ENCODE measurements around the gene P2RX4.
A peak's percentile ranks its signal among the peaks of the same experiment; 100 is the strongest.

The P2RX4 gene

DNA sequence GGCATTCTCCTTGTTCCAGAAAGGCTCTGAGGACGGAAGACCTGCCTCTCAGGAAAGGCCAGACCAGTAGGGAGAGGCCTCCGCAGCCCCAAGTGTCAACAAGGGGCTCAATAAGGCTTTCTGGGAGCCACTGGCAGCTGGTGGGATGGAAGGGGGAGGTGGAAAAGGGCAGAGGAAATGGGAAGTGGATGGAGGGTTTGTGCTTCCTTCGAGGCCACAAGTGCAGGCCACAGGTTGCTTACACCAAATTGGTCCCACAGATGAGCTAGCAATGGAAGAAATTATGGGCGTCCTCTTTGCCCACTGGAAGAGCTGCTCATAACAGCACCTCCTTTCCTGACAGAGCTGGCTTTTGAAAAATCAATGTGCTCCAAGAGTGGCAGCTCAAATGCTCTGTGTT is 28.2 kb downstream of the P2RX4 start:
- Histone ChIP-seq H3K27me3 (ENCODE audit: control insufficient read depth in 1 of 2, insufficient read depth in 2 of 2, low read length in 2 of 2) (no peaks in the 10 kb centered on the region), H3K9me3 (ENCODE audit: low read length) (no peaks in the 10 kb centered on the region), H3K9ac (ENCODE audit: low read length) (no peak overlapping the region), H3K36me3 (ENCODE audit: insufficient read depth, low read length) (peaks cover 11% of the 10 kb centered on the region), H3K27ac (ENCODE audit: low read depth, low read length) (peak overlapping the region; percentile 31), H3K4me3 (ENCODE audit: low read depth in 1 of 2, low read length in 2 of 2) (no peak overlapping the region), H3K4me1 (ENCODE audit: insufficient read depth, low read length) (peaks cover 39% of the 10 kb centered on the region)

DNA sequence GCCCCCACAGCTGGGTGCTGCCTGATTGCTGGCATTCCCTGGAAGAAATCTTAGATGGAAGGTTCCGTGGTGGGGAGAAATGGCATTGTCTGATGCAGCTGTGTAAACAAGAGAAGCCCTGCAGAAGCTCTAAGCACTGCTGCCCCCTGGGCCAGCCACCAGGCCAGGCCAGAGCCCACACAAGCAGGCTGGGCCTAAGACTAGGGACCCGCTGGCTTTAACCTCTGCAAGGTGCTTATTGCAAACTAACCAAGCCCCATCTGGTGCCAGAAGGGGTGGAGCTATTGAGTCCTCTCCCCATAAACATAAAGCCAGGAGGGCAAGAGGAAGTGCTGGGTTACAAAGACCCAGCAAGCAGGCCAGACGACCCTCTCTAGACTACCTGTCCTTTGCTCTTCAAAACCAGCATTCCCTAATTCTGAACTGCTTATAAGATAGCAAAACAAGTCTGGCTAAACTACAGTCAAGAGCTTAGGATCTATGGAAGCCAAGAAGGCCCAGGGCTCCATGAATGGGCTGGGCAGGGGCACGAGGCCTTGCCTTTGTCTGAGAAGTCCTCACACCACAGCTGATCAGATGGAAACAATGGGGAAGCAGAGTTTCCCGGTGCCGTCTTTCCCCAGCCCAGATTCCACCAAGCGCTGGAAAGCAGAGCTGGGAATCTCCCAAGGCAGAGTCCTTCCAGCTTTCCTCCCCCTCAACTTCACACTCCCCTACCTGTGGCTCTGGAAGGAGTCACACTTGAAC is 28.8 kb downstream of the P2RX4 start:
- Histone ChIP-seq H3K27me3 (ENCODE audit: control insufficient read depth in 1 of 2, insufficient read depth in 2 of 2, low read length in 2 of 2) (no peaks in the 10 kb centered on the region), H3K9ac (ENCODE audit: low read length) (no peak overlapping the region), H3K9me3 (ENCODE audit: low read length) (no peaks in the 10 kb centered on the region), H3K36me3 (ENCODE audit: insufficient read depth, low read length) (peaks cover 6% of the 10 kb centered on the region), H3K27ac (ENCODE audit: low read depth, low read length) (peak overlapping the region; percentile 85), H3K4me1 (ENCODE audit: insufficient read depth, low read length) (peaks cover 39% of the 10 kb centered on the region), H3K4me3 (ENCODE audit: low read depth in 1 of 2, low read length in 2 of 2) (peak overlapping the region in 1 of 2 donors; percentile 8)

DNA sequence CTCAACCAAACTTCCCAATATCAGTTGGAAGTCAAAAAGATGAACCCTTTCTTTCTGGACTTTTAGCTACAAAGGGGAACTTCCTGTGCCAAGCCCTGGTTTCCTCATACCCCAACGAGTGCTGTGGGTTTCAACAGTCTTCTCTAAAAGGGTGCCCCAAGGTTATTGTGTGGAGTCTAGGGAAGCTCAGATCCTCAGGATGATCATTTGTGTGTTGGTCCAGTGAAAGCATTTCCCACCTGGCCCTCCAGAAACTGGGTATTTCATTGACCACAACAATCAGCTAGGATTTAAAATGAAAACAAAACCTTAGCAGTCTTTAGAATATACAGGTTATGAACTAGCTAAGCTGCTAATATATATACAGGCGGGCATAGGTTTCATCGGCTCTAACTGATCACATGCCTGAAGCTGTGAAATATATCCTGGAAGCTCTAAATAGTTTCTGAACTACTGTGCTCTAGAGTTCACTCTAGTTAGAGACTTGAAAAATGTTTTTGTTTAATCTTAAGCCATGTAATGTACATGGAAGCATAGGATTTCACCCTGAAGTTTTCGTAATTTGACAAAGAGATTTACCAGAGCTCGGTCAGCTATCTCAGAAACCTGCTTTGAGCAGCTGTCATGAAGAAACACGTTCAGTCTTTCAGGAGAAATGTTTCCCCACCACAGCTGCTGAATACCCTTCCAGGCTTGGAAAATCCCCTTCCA is 29.6 kb downstream of the P2RX4 start:
- Histone ChIP-seq H3K9ac (ENCODE audit: low read length) (peak overlapping the region; percentile 14), H3K4me1 (ENCODE audit: insufficient read depth, low read length) (peaks cover 39% of the 10 kb centered on the region), H3K9me3 (ENCODE audit: low read length) (no peaks in the 10 kb centered on the region), H3K4me3 (ENCODE audit: low read depth in 1 of 2, low read length in 2 of 2) (peak overlapping the region in 1 of 2 donors; percentile 30), H3K36me3 (ENCODE audit: insufficient read depth, low read length) (peaks cover 5% of the 10 kb centered on the region), H3K27ac (ENCODE audit: low read depth, low read length) (peak overlapping the region; percentile 85), H3K27me3 (ENCODE audit: control insufficient read depth in 1 of 2, insufficient read depth in 2 of 2, low read length in 2 of 2) (no peaks in the 10 kb centered on the region)

DNA sequence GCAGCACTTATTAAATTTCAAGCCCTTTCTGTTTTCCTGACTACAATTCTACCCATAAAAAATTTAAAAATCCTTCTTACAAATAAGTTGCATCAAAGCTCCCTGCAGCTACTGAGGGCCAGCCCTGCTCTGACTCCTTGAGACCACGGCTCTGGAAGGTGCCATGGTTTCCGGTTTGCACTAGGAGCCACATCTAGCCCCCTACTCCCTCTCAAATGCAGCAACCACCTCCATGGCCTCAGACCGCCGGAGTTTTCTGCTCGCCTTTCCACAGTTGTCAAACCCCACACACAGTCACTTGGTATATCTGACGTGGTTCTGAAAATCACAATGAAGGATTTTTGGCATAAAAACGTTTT is 30.1 kb downstream of the P2RX4 start:
- Histone ChIP-seq H3K9me3 (ENCODE audit: low read length) (no peaks in the 10 kb centered on the region), H3K4me1 (ENCODE audit: insufficient read depth, low read length) (peaks cover 39% of the 10 kb centered on the region), H3K27me3 (ENCODE audit: control insufficient read depth in 1 of 2, insufficient read depth in 2 of 2, low read length in 2 of 2) (no peaks in the 10 kb centered on the region), H3K27ac (ENCODE audit: low read depth, low read length) (peak overlapping the region; percentile 85), H3K9ac (ENCODE audit: low read length) (peak overlapping the region; percentile 14), H3K36me3 (ENCODE audit: insufficient read depth, low read length) (peaks cover 5% of the 10 kb centered on the region), H3K4me3 (ENCODE audit: low read depth in 1 of 2, low read length in 2 of 2) (peak overlapping the region in 1 of 2 donors; percentile 30)

DNA sequence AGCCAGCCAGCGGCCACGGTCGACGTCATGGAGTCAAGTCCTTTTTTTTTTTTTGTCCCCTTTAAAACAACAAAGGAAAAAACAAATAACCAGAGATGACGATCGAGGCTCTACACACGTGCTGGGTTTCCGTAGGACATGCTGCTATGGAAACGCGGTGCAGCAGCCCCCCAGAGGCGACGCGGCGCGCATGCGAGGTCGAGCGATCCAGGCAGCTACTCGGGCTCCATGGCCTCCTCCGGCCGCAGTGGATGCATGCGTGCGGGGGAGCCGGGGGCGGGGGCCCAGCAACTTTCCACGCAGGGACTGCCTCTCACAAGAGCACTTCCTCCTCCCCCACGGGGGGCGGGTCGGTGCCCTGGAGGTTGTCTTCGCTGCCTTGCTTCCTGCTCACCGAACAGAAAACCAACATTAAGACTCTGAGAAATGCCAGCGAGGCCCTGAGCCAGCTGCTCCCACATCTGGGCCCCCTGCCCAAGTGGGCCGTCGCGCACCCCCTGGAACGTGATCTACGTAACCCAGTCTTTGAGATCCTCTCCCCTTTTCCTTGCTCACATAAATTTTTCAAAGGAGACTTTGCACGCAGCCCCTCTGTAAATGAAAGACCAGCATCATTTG is 30.7 kb downstream of the P2RX4 start:
- H3K9ac ChIP-seq (ENCODE audit: low read length), result peak overlapping the region; percentile 42
- peaks cover 5% of the 10 kb centered on the region for H3K36me3 ChIP-seq (ENCODE audit: insufficient read depth, low read length)
- H3K4me3 ChIP-seq (ENCODE audit: low read depth in 1 of 2, low read length in 2 of 2), result peak overlapping the region; percentile 2 to 30
- H3K27me3 ChIP-seq (ENCODE audit: control insufficient read depth in 1 of 2, insufficient read depth in 2 of 2, low read length in 2 of 2), result no peaks in the 10 kb centered on the region
- no peaks in the 10 kb centered on the region for H3K9me3 ChIP-seq (ENCODE audit: low read length)
- H3K27ac ChIP-seq (ENCODE audit: low read depth, low read length), result peak overlapping the region; percentile 85
- H3K4me1 ChIP-seq (ENCODE audit: insufficient read depth, low read length), result peaks cover 39% of the 10 kb centered on the region

DNA sequence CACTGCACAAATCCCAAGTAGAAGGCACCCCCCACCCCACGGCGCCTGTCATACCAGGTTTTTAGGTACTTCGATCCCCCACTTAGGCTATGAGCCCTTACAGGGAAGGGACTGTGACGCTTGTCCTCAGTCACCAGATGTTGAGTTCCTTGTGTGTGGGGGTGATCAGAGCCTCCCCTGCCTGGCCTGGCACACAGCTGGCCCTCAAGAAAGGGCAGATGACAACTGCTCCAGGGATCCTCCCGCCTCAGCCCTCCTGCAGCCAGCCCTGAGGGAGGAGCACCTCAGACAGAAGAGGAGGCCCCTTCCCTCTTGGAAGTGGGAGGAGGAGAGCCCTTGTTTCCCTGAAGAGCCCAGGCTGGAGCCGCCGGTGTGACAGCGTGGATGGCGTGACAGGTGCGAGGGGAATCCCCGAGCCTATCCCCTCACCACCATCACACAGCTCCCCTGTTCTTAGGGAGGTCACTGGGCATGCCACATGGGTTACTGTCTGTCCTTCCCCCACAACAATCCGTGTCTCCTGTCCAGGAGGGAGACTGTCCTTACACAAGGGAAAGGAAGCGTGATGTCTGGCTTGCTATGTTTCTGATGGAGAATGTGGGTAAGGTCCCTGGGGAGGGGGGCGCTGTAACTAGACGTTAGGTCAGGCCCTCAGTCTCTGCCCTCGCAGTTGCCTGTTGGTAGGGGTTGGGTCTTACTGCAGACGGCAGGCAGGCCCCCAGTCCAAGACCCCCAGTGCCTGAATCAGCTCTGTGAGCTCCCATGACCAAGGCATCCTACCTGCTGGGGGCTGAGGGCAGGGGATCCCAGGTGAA is 31.4 kb downstream of the P2RX4 start:
- no peaks in the 10 kb centered on the region for H3K27me3 ChIP-seq (ENCODE audit: control insufficient read depth in 1 of 2, insufficient read depth in 2 of 2, low read length in 2 of 2)
- peak overlapping the region; percentile 42 for H3K9ac ChIP-seq (ENCODE audit: low read length)
- H3K9me3 ChIP-seq (ENCODE audit: low read length), result no peaks in the 10 kb centered on the region
- H3K4me3 ChIP-seq (ENCODE audit: low read depth in 1 of 2, low read length in 2 of 2), result peak overlapping the region; percentile 2 to 30
- H3K27ac ChIP-seq (ENCODE audit: low read depth, low read length), result peak overlapping the region; percentile 85
- H3K36me3 ChIP-seq (ENCODE audit: insufficient read depth, low read length), result no peaks in the 10 kb centered on the region
- H3K4me1 ChIP-seq (ENCODE audit: insufficient read depth, low read length), result peaks cover 39% of the 10 kb centered on the region

DNA sequence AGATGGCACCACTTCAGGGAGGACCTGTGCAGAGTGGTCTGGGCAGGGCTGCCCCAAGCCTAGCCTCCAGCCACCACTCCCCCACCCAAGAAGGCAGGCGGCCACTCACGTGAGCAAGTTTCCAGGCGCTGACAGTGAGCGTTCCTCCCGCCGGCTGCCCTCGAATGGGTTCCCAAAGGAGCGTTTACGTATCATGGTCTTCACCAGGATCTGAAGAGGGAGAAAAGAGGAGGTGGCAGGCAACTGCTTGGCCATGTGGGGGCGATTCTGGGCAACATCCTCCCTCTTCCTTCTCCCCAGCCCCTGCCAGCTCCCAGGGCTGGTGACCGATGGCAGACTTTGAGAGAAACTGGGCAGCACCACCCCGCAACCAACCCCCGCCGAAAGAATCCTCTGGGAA is 35.1 kb downstream of the P2RX4 start:
- H3K36me3 ChIP-seq (ENCODE audit: insufficient read depth, low read length), result peaks cover 29% of the 10 kb centered on the region

DNA sequence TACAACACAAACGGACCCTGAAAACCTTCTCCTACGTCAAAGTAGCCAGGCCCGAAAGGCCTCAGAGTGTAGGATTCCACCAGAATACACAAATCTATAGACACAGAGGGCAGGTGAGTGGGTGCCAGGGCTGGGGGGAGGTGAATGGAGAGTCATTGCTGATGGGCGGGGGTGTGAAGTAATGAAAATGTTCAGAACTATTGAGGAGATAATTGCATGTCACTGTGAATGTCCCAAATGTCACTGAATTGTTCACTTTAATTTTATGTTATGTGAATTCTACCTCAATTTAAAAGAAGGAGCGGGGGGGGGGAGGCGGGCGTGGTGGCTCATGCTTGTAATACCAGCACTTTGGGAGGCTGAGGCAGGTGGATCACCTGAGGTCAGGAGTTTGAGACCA is 36.0 kb downstream of the P2RX4 start:
- H3K9me3 ChIP-seq (ENCODE audit: low read length), result no peaks in the 10 kb centered on the region
- H3K4me3 ChIP-seq (ENCODE audit: low read depth in 1 of 2, low read length in 2 of 2), result no peak overlapping the region
- H3K4me1 ChIP-seq (ENCODE audit: insufficient read depth, low read length), result peaks cover 5% of the 10 kb centered on the region
- peaks cover 31% of the 10 kb centered on the region for H3K36me3 ChIP-seq (ENCODE audit: insufficient read depth, low read length)
- H3K27me3 ChIP-seq (ENCODE audit: control insufficient read depth in 1 of 2, insufficient read depth in 2 of 2, low read length in 2 of 2), result no peaks in the 10 kb centered on the region
- no peak overlapping the region for H3K9ac ChIP-seq (ENCODE audit: low read length)
- H3K27ac ChIP-seq (ENCODE audit: low read depth, low read length), result no peak overlapping the region

More for the DNA sequence above, 35.1 kb downstream of the P2RX4 start:
- Histone ChIP-seq H3K4me1 (ENCODE audit: insufficient read depth, low read length) (peaks cover 12% of the 10 kb centered on the region), H3K9ac (ENCODE audit: low read length) (no peak overlapping the region), H3K4me3 (ENCODE audit: low read depth in 1 of 2, low read length in 2 of 2) (no peak overlapping the region), H3K27me3 (ENCODE audit: control insufficient read depth in 1 of 2, insufficient read depth in 2 of 2, low read length in 2 of 2) (no peaks in the 10 kb centered on the region), H3K27ac (ENCODE audit: low read depth, low read length) (no peak overlapping the region), H3K9me3 (ENCODE audit: low read length) (no peaks in the 10 kb centered on the region)

DNA sequence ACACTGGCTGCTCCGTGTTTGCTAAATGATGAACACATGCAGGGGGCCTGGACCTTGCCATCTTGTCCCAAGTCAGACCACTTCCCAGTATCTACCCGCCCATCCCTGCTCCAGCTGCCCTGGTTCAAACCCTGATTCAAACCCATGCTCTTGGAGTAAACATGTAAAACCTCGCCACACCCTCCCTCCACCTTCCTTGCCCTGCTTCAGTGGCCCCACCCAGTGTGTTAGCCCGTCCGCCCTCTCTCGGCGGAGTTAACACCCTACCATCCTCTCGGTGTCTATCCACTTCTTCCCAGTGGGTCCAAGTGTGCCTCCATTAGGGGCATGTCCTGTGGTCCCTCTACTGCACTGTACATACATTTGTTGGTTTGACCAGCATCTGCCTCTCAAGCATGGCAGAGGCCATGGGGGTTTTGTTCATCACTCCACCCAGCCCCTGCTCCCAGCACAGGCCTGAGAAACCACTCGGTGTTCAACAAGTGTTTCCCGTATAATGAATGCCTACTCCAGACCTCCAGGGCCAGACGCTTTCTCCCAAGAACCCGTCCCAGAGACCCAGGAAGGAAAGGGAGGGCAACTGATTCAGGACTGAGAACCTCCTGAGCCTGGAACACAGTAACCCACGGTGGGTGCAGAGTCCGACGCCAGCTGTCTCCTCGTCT is 37.1 kb downstream of the P2RX4 start:
- no peak overlapping the region for H3K27ac ChIP-seq (ENCODE audit: low read depth, low read length)
- H3K27me3 ChIP-seq (ENCODE audit: control insufficient read depth in 1 of 2, insufficient read depth in 2 of 2, low read length in 2 of 2), result no peaks in the 10 kb centered on the region
- no peaks in the 10 kb centered on the region for H3K4me1 ChIP-seq (ENCODE audit: insufficient read depth, low read length)
- H3K9ac ChIP-seq (ENCODE audit: low read length), result no peak overlapping the region
- no peak overlapping the region for H3K4me3 ChIP-seq (ENCODE audit: low read depth in 1 of 2, low read length in 2 of 2)
- H3K36me3 ChIP-seq (ENCODE audit: insufficient read depth, low read length), result peaks cover 38% of the 10 kb centered on the region
- H3K9me3 ChIP-seq (ENCODE audit: low read length), result no peaks in the 10 kb centered on the region

DNA sequence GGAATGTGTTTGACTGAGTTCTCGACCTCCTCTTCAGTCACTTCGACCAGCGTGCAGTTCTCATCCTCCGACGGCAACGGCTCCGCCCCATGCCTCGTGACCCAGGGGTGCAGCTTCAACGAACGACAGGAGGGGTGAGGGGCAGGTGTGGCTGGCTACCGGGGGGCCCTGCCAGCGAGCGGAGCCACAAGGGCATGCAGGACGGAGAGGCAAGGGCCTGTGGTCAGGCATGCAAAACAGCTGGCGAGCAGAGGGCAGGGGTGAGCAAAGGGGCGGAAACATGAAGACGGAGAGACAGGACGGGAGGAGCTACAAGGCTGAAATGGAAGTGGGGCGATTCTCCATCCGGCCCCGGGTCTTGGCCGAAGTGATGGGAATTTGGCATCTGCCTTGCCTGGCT is 38.7 kb downstream of the P2RX4 start:
- Histone ChIP-seq H3K4me1 (ENCODE audit: insufficient read depth, low read length) (no peaks in the 10 kb centered on the region), H3K9me3 (ENCODE audit: low read length) (no peaks in the 10 kb centered on the region), H3K27me3 (ENCODE audit: control insufficient read depth in 1 of 2, insufficient read depth in 2 of 2, low read length in 2 of 2) (no peaks in the 10 kb centered on the region), H3K27ac (ENCODE audit: low read depth, low read length) (no peak overlapping the region), H3K4me3 (ENCODE audit: low read depth in 1 of 2, low read length in 2 of 2) (no peak overlapping the region), H3K36me3 (ENCODE audit: insufficient read depth, low read length) (peaks cover 51% of the 10 kb centered on the region), H3K9ac (ENCODE audit: low read length) (no peak overlapping the region)

All from muscle layer of colon (tissue), 2 donors.